GM23338 (cell line): ENCODE data around the gene UBFD1.

Experiments used
- CREB1 ChIP-seq: fragments of 250-450 bp; sonication (Bioruptor Pico); IDR thresholded peaks from 2 replicates; pipeline ENCODE4 v1.5.0; 2020; ENCODE audit warnings: low read depth, mild to moderate bottlenecking, moderate library complexity
- CTCF ChIP-seq, 2 experiments: fragments of 200-600 bp in 1 of 2; sonication (generic) in 1 of 2; conservative IDR thresholded peaks; 2 replicates each; pipeline versions ENCODE4 v1.5.1 to v1.6.1; 2016 to 2017; ENCODE audit warnings: antibody characterized with exemption in 2 of 2, low read depth in 2 of 2, mild to moderate bottlenecking in 2 of 2, moderate library complexity in 1 of 2
- EZH2 ChIP-seq: fragments of 200-600 bp; sonication (generic); IDR thresholded peaks from one replicate; pipeline ENCODE4 v1.8.0; 2017; ENCODE audit warnings: antibody characterized with exemption, mild to moderate bottlenecking, low read depth; ENCODE audit not compliant: unreplicated experiment
- EZH2phosphoT487 ChIP-seq: fragments of 200-600 bp; sonication (generic); IDR thresholded peaks from one replicate; pipeline ENCODE4 v1.8.1; 2018; ENCODE audit warnings: antibody characterized with exemption; ENCODE audit not compliant: unreplicated experiment
- NANOG ChIP-seq: IDR thresholded peaks from 2 replicates; pipeline ENCODE4 v1.6.1; 2016; ENCODE audit warnings: antibody characterized with exemption, borderline replicate concordance
- POLR2AphosphoS5 ChIP-seq: IDR thresholded peaks from 2 replicates; pipeline ENCODE4 v1.6.1; 2016; ENCODE audit warnings: antibody characterized with exemption, low read depth
- REST ChIP-seq: IDR thresholded peaks from one replicate; pipeline ENCODE4 v1.6.1; 2018; ENCODE audit warnings: antibody characterized with exemption; ENCODE audit not compliant: unreplicated experiment
- ZNF331 ChIP-seq: fragments of 250-450 bp; sonication (Bioruptor Pico); IDR thresholded peaks from 2 replicates; pipeline ENCODE4 v1.5.0; 2020; ENCODE audit warnings: low read depth, mild to moderate bottlenecking, moderate library complexity

GRCh38 chr16:23557779-23558702 lies 514 bp downstream of the UBFD1 start:
- TF ChIP-seq CTCF (conservative IDR thresholded peaks at IDR 0.05; ENCODE audit: low read depth in 2 of 2) (no peak), POLR2AphosphoS5 (no peak), REST (no peak), EZH2phosphoT487 (no peak), EZH2 (no peak), ZNF331 (no peak), CREB1 (no peak), NANOG (no peak)
